Ascending aorta (tissue), 2 donors: ENCODE measurements around the gene RBMY1E. TPM values are rescaled to one million over a fixed set of nuclear protein-coding genes. Genes with fewer than 3 reads are reported as not detected.
"Not testable (repeated sequence)": the region's sequence is repeated elsewhere in the genome, so short reads cannot be mapped to it uniquely, and the experiment has no call there.

Experiments
- DNase-seq, 2 donors: peaks; one replicate each; pipeline ENCODE4 v3.0.0-alpha.2; 2019; ENCODE audit warnings: low spot score in 2 of 2
- H3K27ac ChIP-seq, 2 donors: fragments of 200-600 bp; sonication (generic); one replicate each; pipeline ENCODE4 v1.5.1; 2016 to 2017; ENCODE audit warnings: mild to moderate bottlenecking in 1 of 2
- H3K27me3 ChIP-seq: fragments of 200-600 bp; sonication (generic); one replicate; pipeline ENCODE4 v1.5.1; 2017
- H3K36me3 ChIP-seq, 2 donors: fragments of 200-600 bp; sonication (generic); one replicate each; pipeline ENCODE4 v1.5.1; 2016
- H3K4me1 ChIP-seq, 2 donors: fragments of 200-600 bp; sonication (generic); one replicate each; pipeline ENCODE4 v1.5.1; 2016 to 2017; ENCODE audit warnings: mild to moderate bottlenecking in 1 of 2
- H3K4me3 ChIP-seq, 2 donors: fragments of 200-600 bp; sonication (generic); one replicate each; pipeline ENCODE4 v1.5.1; 2016 to 2017; ENCODE audit warnings: mild to moderate bottlenecking in 1 of 2
- H3K9me3 ChIP-seq, 2 donors: fragments of 200-600 bp; sonication (generic); one replicate each; pipeline ENCODE4 v1.5.1; 2016
- intact Hi-C: fragments of 100-400 bp; cut with DNase I; formaldehyde crosslinking; loops from one replicate; pipeline ENCODE4 v1.15.1; 2023
- total RNA-seq: library from RNA; depleted of rRNA; stranded (reverse); fragments of >200 nt; gene quantifications from one replicate; pipeline ENCODE4 v1.1.0, GENCODE V29; 2016

The RBMY1E gene
- not detected for total RNA-seq

GRCh38 chrY:21917932-21918331 is at the start of gene RBMY1E:
TSS of gene RBMY1E (minus strand) at chrY:21918032. CDS start at chrY:21916054, 1,978 bp downstream.
- H3K27me3 ChIP-seq, intact Hi-C loops, H3K4me1 ChIP-seq, H3K36me3 ChIP-seq, H3K27ac ChIP-seq, H3K4me3 ChIP-seq, DNase-seq, H3K9me3 ChIP-seq: not testable (repeated sequence)

GRCh38 chrY:21894426-21894825 is 23.4 kb downstream of the RBMY1E start, which contains the start of gene RBMY1D:
TSS of gene RBMY1D (minus strand) at chrY:21894526. CDS start at chrY:21892513, 2,013 bp downstream.
- intact Hi-C loops, H3K36me3 ChIP-seq, DNase-seq, H3K4me1 ChIP-seq, H3K27ac ChIP-seq, H3K27me3 ChIP-seq, H3K4me3 ChIP-seq, H3K9me3 ChIP-seq: not testable (repeated sequence)

- H3K27ac ChIP-seq, H3K36me3 ChIP-seq, H3K27me3 ChIP-seq, DNase-seq, H3K4me1 ChIP-seq, H3K9me3 ChIP-seq, H3K4me3 ChIP-seq, intact Hi-C loops: not testable (repeated sequence)
These were observed 48.3 kb downstream of the RBMY1E start for GRCh38 chrY:21869407-21870076.

Other genes starting within 250 kb of the RBMY1E start
- not detected for gene RBMY1D, start 23.5 kb downstream of the RBMY1E start, total RNA-seq